Sigmoid colon (tissue), 4 donors: ENCODE data around the gene RARG.

Experiments
- EP300 ChIP-seq, 4 donors: sonication (generic); formaldehyde crosslinking; IDR thresholded peaks; one replicate each; pipeline ENCODE4 v1.6.1; 2017; ENCODE audit warnings: antibody characterized with exemption in 4 of 4
- POLR2A ChIP-seq, 2 donors: fragments of 450-650 bp; IDR thresholded peaks; one replicate each; pipeline ENCODE4 v1.6.1; 2016; ENCODE audit warnings: antibody characterized with exemption in 2 of 2, mild to moderate bottlenecking in 2 of 2, moderate library complexity in 2 of 2
- POLR2AphosphoS5 ChIP-seq, 4 donors: sonication (generic); formaldehyde crosslinking; IDR thresholded peaks; one replicate each; pipeline ENCODE4 v1.6.1; 2017; ENCODE audit warnings: antibody characterized with exemption in 4 of 4
- TF ChIP-seq, protein P1 (sequence below), 4 experiments: fragments of 450-650 bp in 3 of 4; fragments of 200-600 bp in 1 of 4; IDR thresholded peaks; one replicate each; pipeline ENCODE4 v1.5.1; 2016 to 2019; ENCODE audit warnings: antibody characterized with exemption in 4 of 4, mild to moderate bottlenecking in 3 of 4, moderate library complexity in 2 of 4

DNA sequence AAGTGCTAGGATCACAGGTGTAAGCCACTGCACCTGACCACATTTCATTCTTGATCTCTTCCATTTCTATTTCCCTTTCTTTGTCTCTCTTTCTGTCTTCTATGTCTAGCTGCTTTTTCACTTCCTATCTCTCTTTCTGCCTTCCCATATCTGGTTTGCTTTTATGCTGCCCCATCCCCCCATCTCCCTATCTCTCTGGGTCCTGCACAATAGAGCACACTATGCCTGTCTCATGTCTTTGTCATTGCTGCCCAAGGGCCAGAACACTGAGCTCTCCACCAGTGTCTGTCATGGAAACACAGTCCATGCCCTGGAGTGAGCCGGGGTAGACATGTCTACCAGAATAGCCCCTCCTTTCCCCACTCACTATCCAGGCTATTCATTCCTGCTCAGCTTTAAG is 12.3 kb upstream of the RARG start:
- TF ChIP-seq, protein P1, sequence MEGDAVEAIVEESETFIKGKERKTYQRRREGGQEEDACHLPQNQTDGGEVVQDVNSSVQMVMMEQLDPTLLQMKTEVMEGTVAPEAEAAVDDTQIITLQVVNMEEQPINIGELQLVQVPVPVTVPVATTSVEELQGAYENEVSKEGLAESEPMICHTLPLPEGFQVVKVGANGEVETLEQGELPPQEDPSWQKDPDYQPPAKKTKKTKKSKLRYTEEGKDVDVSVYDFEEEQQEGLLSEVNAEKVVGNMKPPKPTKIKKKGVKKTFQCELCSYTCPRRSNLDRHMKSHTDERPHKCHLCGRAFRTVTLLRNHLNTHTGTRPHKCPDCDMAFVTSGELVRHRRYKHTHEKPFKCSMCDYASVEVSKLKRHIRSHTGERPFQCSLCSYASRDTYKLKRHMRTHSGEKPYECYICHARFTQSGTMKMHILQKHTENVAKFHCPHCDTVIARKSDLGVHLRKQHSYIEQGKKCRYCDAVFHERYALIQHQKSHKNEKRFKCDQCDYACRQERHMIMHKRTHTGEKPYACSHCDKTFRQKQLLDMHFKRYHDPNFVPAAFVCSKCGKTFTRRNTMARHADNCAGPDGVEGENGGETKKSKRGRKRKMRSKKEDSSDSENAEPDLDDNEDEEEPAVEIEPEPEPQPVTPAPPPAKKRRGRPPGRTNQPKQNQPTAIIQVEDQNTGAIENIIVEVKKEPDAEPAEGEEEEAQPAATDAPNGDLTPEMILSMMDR (IDR thresholded peaks at IDR 0.05): no peak
- no peak for TF ChIP-seq EP300 (IDR thresholded peaks at IDR 0.05)
- TF ChIP-seq POLR2AphosphoS5 (IDR thresholded peaks at IDR 0.05): no peak
- TF ChIP-seq POLR2A (IDR thresholded peaks at IDR 0.05): no peak
